HL-60/S4 treated with phorbol 12-myristate 13-acetate at 8.2 ng/mL for 4 days and 3 days (cell line): ENCODE measurements around the gene MLLT1.

ENCODE experiments used
- in situ Hi-C: fragments of 300-500 bp; cut with MboI; formaldehyde crosslinking; loops from 2 replicates; pipeline ENCODE4 v1.15.0; 2022; ENCODE audit warnings: low sequenced_read_pairs

MLLT1 gene

DNA sequence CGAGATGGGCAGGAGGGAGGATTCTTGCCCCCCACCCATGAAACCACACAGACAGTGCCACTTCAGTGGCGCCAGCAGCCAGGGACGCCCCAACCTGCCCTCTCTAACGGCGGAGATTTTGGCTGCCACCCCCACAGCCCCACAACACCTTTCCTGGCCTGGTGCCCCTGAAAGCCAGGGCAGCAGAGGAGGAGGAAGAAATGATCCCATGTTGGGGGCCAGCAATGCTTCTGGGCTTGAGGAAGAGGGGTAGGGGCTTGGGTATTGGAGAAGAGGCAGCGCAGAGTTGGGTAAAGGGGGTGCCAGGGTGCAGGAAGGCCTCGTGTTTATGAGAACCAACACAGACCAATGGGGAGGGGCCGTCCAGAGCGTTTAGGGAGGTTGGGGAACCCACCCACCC is 1.7 kb downstream of the MLLT1 start:
- in situ Hi-C loops = loop anchor here (25.0 kb wide), 1 partner anchor 116 kb away; no protein-coding TSS in a partner anchor

DNA sequence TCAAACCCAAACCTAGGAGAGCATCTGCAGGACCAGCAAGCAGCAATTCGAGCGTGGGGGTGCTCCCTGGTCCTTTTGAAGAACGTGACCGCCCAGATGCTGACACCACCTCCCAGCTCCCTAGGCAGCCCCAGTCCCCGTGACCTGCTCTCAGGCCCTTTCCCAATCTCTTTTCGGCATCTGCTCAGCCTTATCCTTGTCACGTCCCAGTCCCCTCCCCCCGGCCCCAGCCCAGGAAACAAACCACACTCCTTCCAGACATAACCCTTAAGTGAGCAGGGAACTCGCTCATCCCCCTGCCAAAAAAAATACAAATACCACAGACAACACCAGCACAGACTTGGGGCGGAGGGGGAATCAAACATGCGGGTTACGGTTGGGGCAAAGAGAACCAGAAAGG is 3.3 kb downstream of the MLLT1 start:
- in situ Hi-C loops = loop anchor here (25.0 kb wide), 1 partner anchor 114 kb away; no protein-coding TSS in a partner anchor

DNA sequence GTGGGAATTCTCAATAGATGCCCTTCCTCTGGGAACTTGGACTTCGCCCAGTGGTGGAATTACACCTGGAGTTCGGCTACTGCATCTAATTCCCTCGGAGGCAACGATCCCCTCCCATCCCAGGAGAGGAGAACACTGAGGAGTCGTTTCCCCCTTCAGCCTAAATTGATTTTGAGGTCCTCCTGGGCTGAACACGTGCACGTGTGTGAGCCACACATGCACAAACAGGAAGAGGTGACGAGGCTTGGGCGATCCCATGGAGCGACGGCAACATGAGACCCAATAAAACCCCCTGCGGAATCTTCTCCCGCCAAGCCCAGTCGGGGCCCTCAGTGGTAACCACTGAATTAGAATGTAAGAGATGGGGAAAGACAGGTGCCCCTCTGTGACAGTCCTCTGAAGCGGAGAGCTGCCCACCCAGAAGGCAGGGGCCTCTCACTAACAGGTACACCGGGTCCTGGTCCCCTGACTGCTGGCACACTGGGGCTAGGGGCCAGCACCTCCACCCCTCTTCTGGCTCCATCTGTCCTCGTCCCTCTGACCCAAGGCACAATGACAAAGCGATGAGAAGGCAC is 4.5 kb downstream of the MLLT1 start:
- in situ Hi-C loops = loop anchor here (25.0 kb wide), 1 partner anchor 113 kb away; no protein-coding TSS in a partner anchor

DNA sequence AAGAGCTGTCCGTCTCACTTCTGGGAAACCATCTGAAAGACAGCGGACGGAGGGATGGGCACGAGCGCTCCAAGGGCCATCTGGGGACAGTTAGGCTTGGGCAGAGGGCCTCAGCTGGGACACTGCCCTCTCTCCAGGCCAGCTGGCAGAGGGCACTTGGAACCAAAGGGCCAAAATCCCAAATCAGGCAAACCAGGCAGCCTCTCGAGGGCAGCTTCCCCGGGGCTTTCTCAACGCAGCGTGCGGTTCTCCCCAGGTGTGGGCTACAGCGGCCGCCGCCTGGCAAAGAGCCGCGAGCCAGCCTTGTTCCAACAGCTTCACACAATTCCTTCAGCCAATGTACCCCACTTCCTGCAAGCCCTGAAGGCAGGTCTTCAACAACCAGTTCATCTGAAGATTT is 5.0 kb downstream of the MLLT1 start:
- in situ Hi-C loops = loop anchor here (25.0 kb wide), 1 partner anchor 112 kb away; no protein-coding TSS in a partner anchor

DNA sequence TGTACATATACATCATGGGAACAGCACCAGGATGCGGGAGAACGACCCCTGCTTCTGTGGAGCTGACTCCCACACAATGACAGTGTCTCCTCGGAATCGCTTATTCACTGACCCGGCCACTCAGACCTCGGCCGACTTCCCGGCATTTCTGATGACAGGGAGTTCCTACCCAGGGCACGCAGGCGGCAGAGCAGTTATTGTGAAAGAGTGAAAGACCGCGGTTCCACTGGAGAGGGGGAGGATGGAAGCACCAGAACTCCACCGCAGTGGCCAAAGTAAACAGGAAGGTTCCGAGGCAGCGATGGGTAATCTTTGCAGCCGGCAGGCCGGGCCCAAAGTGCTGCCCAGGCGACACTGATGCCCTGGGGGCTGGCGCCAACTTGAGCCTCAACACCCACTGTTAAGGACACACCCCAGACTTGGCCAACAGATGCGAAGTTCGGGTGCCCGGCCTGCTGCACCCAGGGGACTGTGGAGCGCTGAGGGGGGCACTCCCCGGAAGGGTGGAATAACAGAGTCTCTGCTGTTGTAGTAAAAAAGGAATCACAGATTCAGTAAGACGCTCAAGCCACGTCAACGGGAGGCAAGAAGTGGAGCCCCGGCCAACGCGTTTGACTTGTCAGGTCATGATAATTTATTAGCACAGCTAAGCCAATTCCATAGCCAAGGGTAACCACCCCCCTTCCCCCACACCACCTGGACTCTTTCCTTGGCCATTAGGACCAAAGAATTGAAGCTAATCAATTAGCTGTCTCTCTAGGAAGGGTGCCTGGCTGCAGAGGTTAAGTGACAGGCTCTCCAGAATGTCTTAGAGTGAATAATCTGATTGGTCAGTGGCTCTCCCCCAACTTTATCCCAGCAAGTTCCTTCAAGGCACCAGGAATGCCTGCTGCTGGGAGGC is 5.8 kb downstream of the MLLT1 start:
- in situ Hi-C loops = no loop called here

DNA sequence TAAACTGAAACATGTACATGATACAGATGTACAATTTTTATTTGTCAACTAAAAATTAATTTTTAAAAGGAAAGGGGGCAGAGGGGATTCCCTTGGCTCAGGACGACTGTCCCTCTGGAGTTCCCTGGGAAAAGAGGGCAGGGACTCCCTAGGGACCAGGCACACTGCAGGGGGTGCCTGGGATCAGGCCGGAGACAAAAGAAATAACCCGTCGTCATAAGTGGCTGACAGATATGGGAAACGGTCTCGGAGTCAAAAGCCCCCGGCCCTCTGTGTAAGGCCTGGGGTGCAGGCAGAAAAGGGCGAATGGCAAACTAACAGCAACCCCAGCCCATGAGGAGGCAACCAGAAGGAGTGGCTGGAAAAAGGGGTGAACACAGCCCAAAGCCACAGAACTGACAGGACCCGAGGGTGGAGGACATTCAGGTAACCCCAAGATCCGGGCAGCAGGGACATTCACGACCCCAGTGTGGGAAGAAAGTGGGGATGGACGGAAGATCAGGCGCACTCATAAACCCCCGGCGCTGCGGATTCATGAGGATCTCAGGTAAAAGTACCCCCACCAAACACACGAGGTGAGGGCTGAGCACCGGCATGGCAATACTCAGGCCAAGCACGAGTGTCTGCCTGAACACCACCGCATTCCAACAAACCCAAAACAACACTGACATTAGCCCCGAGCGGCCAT is 6.7 kb downstream of the MLLT1 start:
- in situ Hi-C loops = no loop called here

DNA sequence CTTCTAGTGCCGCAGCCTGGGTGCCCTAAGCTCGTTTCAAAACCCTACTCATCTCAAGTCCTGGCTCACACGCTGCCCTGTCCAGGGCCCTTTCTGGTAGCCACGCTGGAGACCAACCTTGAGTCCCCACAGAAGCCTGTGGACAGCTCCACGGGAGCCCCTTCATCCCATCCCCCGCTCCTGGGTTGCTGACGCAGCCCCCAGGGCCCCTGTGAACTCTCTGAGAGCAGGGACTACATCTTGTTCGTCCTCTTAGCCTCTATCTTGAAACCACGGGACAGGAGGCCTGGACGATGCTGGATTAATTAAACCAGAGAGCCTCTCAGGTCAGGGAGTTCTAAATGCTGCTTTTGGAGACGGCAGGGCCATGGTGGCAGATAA is 7.4 kb downstream of the MLLT1 start:
- in situ Hi-C loops = no loop called here

DNA sequence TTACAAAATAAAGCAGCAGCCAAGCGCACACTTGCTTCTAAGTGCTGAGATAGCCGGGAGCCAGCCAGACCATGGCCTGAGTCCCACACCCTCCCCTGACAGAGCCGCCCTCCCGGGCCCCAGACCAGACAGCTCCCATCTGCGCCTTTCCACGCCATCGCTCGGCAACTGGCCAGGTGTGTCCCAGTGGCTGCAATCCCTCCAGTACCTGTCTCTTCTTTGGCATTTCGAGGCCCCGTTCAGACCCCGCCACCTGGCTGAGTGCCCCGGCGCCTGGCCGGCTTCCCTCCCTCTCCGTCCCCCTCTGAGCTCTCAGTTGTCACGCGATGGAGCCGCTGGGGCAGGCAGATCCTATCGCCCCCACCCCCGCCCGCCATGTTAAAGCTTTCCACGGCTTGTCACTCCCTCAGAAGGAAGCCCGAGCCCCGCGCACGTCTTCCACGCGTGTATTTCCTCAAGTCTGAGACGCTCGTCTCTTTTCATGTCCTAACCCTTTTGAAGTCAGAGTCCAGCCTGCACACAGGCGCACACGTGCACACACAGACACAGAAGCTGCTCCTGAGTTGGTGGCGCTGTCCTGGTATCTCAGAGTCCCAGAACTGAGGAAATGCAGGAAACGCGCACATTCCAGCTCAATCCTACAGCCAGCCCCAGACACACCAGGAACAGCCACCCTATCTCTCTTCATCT is 7.9 kb downstream of the MLLT1 start:
- in situ Hi-C loops = no loop called here

DNA sequence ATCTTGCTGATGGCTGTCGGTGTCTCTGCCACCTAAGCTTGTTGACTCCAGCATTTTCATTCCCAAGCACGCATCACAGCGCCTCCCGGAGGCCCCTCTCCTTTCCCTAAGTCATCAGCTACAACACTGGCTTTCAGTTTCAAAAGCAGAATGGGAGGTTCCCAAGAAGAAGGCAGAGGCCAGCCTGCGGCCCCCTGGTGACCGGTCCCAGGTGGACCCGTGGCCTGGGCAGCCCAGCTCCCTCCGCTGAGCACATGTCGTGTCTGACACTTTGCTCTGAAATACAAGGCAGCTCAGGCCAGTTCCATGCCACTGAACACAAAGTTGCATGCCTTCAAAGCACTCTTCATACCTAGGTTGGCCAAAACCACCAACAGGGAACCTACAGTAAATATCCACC is 8.5 kb downstream of the MLLT1 start:
- in situ Hi-C loops = no loop called here

DNA sequence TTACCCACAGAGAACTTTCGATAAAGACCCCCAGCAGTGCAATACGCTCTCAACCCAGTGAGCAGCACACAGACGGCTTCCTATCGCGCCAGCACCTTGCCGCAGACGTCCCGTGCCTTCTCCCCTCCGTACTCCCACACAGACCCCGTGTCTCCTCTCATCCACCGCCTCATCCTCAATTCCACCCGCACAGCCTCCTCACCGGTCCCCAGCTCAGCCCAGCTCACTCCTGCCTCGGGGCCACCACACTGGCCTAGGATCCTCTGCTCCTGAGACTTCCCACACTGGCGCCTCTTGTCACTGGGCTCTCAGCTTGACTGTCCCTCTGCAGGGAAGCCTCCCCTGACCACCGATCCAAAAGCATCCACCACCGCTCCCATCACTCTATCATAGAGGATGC is 9.0 kb downstream of the MLLT1 start:
- in situ Hi-C loops = no loop called here

DNA sequence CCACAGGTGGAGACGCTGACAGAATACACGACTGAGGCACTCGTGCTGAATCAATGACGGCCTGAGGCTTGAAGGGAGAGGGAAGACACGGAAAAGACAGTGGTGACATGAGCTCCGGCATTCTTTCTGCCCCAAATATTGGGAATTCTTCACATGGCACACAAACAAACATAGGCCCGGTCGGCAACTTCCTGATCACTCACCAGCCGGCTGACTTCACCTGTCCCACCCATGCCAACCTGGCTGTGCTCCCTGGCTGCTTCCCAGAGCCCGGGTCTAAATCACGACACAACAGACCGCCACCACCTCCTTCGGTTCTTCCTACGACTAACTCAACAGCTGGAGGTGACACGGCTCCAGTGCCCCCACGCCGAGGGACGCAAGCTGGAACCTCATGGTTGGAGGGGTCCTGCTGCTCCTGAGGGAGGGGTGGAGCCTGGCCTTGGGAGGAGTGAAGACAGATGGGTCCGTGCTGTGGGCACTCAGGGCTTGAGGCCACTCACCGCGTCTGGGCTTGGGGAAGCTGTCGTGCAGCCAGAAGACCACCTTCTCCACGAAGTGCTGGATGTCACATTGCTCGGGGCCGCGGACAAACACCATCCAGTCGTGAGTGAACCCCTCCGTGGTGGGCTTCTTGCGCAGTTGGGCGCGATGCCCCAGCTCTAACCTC is 9.6 kb downstream of the MLLT1 start:
- in situ Hi-C loops = no loop called here

DNA sequence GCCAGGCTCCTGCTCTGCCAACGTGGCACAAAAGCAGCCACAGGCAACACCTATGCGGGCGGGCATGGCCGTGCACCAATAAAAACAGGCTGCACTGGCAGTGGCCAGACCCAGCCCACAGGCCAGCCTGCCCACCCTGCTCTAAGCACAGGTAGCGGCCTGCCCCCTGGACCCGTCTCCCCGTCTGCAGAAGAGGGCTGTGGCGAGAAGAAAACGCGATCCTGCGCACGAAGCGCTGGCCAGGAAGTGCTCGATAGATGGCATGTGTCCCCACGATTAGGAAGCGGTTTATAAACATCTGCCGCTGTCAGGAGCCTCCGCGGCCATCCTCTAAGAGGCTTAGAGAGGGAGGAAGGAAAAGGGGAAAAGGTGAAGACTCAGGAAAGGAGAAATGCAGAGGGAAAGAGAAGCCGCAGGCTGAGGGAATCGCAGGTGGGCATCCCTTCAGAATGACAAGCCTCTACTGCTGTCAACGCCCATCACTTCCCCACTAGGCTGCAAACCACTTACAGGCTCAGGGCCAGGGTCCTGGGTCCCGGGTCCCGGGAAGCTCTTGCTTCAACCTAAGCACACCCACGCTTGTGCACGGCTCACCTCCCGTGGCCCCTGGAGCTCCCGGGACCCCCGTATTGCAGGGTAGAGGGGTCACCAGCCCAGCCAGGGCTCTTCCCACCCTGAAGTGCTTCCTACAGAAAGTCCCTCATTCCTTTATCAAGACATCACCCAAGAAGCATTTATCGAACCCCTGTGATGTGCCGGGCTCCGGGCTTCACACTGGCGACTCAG is 10.5 kb downstream of the MLLT1 start:
- in situ Hi-C loops = no loop called here

DNA sequence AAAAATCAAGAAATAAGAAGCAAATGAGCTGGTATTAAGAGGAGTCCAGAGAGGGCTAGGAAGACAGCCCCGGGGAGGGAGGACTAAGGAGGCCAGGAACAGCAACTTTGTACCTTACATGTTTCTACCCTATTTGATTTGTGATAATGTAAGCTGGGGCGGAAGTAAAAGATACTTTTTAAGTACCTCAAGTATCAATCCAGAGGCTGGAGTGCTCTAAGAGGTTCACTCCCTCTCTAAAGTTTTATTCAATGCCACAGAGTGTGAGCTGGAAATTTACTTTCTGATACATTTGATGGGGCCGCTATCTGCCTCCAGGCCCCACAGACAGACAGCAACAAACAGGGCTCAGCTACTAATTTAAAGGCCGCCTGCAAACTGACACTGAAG is 11.4 kb downstream of the MLLT1 start:
- in situ Hi-C loops = no loop called here

DNA sequence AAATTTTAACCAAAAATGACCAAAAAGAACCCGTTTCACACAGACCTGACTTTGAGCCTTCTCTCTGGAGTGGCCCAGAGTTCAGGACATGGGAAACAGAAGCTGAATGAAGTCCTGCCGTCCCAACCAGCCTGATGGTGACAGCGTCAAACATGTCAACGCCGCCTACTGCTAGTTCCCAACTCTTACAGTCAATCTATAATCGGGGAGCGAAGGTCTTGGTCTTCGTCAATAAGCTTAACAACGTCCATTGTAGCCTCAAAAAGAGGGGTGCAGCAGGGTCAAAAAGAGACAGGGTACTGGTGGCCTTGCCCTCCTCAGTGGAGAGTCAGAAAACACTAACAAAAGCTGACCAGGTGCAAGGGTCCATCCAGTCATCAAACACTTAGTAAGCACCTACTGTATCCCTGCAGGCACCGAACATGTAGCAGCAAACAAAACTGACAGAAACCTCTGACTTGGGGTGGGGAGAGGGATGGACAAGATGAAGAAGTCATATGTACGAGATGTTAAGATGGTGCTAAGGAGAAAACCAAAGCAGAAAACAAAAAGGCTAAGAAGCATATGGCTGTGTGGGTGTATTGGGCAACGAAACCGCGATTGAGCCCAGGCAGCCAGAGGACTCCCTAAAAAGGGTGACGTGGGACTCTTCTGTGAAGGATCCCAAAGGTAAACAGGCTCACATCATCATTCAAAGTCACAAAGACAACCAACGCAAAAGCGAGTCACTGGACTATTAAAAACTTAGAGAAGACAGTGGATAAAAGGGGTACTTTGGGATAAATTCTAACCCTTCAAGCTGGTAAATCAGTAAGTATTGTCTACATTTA is 12.0 kb downstream of the MLLT1 start:
- in situ Hi-C loops = no loop called here

DNA sequence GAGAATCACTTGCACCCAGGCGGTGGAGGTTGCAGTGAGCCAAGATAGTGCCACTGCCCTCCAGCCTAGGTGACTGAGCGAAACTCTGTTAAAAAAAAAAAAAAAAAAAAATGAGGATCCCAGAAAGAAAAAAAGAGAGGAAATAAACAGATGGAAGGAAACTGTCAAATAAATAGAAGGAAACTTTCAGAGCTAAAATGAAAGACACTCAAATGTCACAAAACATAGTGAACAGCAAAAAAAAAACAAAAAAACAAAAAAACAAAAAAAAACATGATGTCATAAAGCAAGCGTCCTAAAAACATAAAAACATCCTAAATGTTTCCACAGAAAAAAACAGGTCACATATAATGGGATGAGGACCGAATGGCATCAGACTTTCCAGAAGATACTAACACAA is 15.0 kb downstream of the MLLT1 start:
- in situ Hi-C loops = no loop called here

DNA sequence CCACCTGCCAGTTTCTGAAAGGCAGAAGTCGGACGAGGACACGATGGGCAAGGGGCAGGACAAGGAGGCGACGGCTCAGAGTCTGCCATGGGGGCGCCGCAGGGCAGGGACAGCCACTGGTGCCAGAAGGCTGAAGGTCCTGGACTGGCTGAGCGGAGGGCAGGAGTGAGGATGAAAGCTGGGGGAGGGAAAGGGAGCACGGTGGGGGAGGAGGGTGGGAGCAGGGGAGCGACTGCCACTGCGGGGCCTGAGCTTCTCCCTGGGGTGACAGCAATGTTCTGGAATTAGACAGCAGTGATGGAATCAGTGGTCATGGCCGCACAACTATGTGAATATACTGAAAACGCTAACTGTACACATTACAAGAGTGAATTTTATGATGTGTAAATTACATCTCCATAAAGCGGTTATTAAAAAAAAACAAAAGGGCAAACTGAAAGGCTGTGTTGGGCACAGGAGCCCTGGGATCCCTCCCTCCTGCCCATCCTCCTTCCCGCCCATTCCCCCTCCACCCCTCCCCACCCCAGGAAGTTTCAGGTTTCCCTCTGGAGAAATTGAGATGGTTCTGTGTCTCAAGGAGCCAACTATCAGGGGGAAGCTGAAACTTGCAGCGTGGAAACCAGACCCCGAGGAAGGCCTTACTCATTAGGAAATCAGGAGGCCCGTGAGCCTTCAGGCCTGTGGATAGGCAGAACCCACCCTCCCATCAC is 15.9 kb downstream of the MLLT1 start:
- in situ Hi-C loops = no loop called here

DNA sequence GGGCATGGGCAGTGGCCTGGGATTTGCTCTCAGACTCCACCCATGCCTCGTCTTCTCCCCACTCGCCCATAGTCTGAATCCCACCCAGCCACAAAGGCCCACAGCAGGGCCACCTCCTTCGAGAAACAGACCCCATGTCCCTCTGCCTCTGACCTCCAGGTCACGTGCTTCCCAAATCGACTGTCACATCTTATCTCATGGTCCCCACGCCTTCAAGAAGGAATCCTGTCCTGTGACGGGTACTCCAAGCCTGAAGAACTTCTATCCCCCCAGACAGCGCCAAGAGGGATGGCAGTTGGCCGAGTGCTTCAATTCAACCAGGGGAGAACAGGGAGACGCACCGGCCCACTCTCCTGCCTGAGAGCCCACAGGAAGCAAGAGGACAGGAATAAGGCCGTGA is 16.5 kb downstream of the MLLT1 start:
- in situ Hi-C loops = no loop called here

DNA sequence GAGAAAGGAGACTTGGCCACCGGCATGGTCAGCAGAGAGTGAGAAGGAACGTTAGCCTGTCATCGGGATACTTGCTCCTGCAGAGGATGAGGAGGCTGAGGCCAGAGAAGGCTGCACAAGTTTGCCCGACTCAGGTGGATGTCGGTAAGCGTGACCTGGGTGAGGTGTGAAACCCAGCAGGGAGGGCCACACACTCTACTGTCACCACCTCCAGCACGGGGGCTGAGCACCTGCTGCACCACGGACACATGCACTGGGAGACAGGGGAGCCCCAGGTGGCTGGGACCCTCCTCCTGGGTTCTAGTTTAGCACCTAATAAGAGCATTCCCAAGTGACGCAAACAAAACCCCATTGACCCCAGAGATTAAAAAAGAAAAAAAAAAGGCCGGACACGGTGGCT is 17.3 kb downstream of the MLLT1 start:
- in situ Hi-C loops = no loop called here
